Measurements from ENCODE around the gene AADAC.
A peak's percentile ranks its signal among the peaks of the same experiment; 100 is the strongest.
"Not testable (repeated sequence)": the region's sequence is repeated elsewhere in the genome, so short reads cannot be mapped to it uniquely, and the experiment has no call there.

The AADAC gene

DNA sequence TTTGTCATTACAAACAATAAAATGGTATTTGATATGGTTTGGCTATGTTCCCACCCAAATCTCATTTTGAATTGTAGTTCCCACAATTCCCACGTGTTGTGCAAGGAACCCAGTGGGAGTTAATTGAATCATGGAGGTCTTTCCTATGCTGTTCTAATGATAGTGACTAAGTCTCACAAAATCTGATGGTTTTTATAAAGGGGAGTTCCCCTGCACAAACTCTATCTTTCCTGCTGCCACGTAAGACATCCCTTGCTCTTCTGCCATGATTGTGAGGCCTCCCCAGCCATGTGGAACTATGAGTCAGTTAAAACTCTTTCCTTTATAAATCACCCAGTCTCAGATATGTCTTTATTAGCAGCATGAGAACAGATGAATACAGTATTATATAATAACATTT is 15.4 kb upstream of the AADAC start:
- DNase-seq, result no peak

DNA sequence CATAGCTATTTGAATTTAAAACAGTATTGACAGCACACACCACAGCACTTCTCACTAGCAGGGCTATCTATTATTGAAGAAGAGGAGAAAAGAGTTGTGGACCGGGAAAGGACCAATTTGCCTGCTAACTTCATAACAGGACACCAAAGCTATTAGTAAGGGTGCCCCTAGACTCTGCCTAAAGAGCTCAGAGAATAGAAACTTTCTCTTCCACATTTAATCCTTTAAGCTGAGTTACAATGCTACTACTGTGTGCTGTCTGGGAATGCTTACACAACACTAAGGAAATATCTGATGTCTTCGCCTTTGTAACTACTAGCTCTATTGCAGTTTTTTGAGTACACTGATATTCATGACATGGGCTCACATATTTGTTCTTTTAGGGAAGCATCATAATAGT is 13.5 kb upstream of the AADAC start:
- no peak for DNase-seq

DNA sequence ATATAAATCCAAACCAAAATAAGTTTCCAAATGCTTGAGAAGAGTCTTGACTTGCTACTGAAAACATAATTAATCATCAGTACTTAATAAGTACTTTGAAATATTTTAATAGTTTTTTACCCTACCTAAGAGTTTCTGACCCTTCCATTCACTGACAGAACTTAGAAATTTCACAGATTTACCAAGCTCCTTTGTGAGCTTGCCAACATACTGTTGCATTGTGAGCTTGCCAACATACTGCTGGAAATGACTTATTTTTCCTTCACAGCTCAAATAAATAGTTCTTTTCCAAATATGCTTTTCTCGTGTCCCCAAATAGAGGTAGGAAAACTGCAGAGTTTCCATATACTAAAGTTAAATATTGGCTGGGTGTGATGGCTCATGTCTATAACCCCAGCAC is 9.6 kb upstream of the AADAC start:
- DNase-seq, result no peak

- DNase-seq, result no peak
Observed at GRCh38 chr3:151806838-151807237, 7.1 kb upstream of the AADAC start.

DNA sequence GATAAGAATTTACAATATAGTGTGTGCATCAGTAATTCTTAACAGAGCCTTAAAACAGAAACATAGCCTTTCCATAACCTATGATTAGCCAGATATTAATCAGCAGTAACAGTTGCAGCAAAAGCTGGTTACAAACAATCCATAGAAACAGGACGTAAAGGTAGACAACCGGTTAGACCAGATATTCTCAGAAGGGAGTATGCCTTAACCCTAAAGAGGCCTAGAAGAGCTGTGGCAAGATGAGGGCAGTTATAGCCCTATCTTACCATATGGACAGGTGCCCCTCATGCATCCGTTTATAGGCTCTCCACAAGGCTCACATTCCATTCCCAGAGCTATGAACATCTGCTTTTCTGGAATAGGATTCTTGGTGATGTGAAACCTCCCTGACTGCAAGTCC is 5.0 kb upstream of the AADAC start:
- DNase-seq, result not testable (repeated sequence)

GRCh38 chr3:151811474-151811873 is 2.4 kb upstream of the AADAC start:
- DNase-seq, result no peak

GRCh38 chr3:151814588-151814987 is 672 bp downstream of the AADAC start:
- no peak for DNase-seq

- no peak for DNase-seq
Observed at GRCh38 chr3:151816091-151816604, 2.2 kb downstream of the AADAC start.

GRCh38 chr3:151817473-151817872 is 3.6 kb downstream of the AADAC start:
- no peak for DNase-seq

GRCh38 chr3:151818361-151818760 is 4.4 kb downstream of the AADAC start:
- DNase-seq, result no peak

DNA sequence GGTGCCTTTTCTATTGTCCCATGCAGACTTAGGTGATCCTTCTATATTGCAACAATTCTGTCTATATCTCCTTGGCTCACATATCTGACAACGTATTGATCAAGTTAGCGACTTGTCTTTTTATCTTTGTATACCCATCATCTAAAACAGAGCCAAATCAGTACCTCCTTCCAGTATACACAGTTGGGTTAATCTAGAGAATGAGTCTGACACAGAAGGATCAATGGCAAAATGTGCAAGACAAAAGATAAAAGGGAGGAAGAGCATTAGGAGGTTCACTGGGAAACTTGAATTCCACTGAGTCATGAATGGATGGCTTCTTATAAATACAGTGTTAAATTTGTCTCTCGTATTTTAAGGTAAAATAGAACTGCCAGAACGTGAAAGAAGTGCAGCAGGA is 6.0 kb downstream of the AADAC start:
- DNase-seq, result no peak

DNA sequence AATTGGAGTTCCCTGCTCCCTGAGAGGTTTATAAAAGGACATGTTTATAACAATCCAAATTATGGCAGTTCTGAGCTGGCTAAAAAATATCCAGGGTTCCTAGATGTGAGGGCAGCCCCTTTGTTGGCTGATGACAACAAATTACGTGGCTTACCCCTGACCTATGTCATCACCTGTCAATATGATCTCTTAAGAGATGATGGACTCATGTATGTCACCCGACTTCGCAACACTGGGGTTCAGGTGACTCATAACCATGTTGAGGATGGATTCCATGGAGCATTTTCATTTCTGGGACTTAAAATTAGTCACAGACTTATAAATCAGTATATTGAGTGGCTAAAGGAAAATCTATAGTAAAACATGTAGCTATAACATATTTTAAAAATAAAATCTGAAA is 13.9 kb downstream of the AADAC start:
- DNase-seq, result no peak

DNA sequence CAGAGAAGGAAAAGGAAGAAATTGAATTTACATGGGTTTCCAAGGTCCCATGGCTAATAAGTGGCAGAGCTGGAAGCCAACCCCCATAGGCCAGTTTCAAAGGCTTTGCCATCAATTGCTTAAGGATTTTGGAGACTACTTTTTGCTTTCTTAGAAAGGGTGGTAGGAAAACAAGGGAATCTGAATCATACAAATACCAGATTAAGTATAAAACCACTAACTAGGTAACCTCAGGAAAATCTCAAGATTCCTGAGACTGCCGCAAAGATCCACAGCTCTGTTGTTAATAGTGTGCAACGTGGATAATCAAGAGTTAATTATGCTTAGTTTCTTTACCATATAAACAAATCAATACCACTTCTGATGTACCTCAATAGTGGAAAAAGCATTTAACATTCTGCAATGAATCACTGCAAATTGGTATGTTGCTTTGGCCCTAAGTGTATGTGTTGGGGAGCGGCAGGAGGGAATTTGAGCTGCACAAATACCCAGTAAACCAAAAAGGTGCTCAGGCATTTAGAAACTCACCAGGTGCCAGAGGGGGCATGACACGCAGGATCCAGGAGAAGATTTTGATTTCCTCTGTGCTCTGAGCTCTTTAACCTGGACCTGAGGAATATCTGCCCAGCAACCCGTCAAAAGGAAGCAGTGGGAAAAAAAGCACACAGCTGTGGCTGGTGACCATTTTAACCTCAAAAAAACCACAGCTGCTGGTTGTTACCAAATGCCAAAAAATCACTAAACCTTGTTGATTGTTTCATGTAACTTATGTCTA is 22.0 kb downstream of the AADAC start:
- no peak for DNase-seq

DNA sequence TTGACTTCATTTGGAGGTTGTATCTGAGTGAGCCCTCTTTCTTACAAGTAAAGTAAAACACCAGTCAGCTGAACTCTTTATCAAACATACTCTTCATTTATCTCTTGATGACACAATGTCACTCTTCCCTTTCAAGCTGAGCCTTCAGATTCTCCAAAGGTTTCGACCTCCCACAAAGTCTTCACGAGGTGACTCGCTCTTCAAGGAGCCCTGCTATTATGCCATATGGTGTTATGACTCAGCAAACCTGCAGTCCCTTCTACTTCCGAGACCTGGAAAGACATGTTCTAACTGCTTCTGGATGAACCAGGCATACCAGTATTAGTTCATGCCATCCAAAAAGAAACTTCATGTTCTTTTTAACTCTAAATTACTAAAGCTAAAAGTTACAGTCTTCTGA is 23.1 kb downstream of the AADAC start:
- no peak for DNase-seq

DNA sequence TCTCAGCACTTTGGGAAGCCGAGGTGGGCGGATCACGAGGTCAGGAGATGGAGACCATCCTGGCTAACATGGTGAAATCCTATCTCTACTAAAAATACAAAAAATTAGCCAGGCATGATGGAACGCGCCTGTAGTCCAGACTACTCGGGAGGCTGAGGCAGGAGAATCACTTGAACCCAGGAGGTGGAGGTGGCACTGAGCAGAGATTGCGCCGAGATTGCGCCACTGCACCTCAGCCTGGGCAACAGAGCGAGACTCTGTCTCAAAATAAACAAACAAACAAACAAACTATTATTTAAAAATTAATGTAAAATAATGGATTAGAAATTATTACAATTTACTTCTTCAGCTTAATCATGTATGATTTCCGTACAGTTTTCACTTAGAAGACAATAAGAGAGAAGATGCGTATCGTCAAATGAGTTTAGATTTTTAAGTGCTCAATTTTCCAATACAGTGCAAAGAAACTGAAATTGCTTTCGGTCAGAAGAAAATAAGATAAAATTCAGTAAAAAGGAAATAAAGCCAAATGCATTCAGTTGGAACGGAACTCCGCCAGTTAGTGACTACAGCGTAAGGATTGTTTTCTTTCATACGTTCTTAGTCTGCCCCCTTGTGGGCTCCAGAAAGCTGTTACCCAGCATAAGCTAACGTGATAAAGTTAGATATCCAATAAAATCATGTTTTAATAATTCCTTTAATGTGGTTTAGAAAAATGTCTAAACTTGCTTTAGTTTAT is 24.8 kb downstream of the AADAC start:
- DNase-seq, result peak; percentile 54

DNA sequence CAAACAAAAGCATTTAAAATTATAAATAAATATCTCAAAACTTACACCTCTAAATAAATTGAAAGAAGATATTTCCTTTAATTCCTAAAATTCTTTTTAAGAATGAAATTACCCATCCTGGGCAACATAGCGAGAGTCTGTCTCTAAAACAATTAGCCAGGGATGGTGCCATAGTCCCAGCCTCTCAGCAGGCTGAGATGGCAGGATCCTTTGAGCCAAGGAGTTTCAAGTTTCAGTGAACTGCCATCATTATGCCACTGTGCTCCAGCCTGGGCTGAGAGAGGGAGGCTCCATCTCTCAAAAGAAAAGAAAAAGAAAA is 25.4 kb downstream of the AADAC start:
- DNase-seq, result no peak

GRCh38 chr3:151841801-151842200 is 27.9 kb downstream of the AADAC start:
- no peak for DNase-seq

GRCh38 chr3:151843275-151843674 is 29.4 kb downstream of the AADAC start:
- no peak for DNase-seq

GRCh38 chr3:151845306-151845905 is 31.5 kb downstream of the AADAC start:
- DNase-seq, result no peak

DNA sequence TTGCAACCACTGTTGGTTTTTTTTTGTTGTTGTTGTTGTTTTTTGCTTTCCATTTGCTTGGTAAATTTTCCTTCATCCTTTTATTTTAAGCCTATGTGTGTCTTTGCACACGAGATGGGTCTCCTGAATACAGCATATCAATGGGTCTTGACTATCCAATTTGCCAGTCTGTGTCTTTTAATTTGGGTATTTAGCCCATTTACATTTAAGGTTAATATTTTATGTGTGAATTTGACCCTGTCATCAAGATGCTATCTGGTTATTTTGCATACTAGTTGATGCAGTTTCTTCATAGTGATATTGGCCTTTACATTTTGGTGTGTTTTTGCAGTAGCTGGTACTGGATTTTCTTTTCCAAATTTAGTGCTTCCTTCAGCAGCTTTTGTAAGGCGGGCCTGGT is 36.1 kb downstream of the AADAC start:
- DNase-seq, result not testable (repeated sequence)

DNA sequence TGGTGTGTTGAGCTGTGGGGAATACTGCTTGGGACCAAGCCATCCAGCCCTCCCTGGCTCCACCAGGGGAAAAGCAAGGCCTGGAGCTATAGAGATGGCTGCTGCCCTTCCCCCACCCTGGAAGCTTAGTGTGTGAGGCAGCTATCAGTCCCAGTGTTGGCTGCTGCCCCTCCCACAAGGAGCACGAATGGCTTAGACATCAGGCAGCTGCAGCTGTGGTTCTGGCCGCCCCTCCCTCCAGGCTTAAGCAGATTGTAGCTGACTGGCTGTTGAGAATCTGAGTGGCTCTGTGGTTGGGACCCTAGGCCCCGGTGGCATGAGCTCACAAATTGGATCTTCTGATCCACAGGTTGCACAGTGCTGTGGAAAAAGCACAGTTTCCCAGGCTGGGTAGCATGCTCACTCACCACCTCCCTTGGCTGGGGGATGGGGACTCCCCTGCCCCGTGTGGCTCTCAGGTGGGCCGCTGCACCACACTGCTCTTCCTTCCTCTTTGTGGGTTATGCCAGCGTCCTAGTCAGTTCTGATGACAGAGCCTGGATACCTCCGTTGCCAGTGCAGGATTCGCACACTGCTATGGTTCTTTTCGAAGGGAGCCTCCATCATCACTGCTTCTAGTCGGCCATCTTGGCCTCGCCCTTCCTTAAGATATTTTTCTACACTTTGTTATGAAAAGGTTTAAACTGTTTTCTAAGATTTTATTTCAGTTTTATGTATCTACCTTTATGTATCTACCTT is 38.3 kb downstream of the AADAC start:
- no peak for DNase-seq

- DNase-seq, result no peak
Observed at GRCh38 chr3:151856118-151856517, 42.2 kb downstream of the AADAC start.

DNA sequence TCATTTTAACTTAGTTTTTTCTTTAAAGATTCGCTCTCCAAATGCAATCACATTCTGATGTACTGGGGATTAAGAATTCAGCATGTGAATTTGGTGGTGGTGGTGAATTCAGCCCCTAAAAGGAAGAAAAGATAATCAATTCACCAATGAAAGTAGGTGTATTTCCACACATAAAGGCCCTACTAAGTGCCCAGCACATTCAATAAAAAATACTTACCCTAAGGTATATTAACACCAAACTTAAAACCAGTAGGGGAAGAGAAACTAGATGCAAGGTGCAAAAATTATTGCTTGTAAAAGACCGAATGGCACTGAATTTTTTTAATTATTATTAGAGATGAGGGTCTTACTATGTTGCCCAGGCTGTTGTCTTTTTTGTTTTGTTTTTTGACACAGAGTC is 42.7 kb downstream of the AADAC start:
- no peak for DNase-seq

Measured in NCI-H1092 (cell line).